Epithelial cell of prostate (primary cell): ENCODE results near the gene NDNF.

Experiments used
- DNase-seq: peaks from one replicate; pipeline ENCODE4 v3.0.0-alpha.2; 2011; ENCODE audit warnings: low read depth, low spot score
- H3K27ac ChIP-seq: fragments of 450-650 bp; 2 replicates; pipeline ENCODE4 v1.5.1; 2017; ENCODE audit warnings: mild to moderate bottlenecking

The NDNF gene

GRCh38 chr4:121071640-121072223, 603 bp downstream of the NDNF start:
- no peak for DNase-seq
- H3K27ac ChIP-seq = no peak overlapping the region

DNA sequence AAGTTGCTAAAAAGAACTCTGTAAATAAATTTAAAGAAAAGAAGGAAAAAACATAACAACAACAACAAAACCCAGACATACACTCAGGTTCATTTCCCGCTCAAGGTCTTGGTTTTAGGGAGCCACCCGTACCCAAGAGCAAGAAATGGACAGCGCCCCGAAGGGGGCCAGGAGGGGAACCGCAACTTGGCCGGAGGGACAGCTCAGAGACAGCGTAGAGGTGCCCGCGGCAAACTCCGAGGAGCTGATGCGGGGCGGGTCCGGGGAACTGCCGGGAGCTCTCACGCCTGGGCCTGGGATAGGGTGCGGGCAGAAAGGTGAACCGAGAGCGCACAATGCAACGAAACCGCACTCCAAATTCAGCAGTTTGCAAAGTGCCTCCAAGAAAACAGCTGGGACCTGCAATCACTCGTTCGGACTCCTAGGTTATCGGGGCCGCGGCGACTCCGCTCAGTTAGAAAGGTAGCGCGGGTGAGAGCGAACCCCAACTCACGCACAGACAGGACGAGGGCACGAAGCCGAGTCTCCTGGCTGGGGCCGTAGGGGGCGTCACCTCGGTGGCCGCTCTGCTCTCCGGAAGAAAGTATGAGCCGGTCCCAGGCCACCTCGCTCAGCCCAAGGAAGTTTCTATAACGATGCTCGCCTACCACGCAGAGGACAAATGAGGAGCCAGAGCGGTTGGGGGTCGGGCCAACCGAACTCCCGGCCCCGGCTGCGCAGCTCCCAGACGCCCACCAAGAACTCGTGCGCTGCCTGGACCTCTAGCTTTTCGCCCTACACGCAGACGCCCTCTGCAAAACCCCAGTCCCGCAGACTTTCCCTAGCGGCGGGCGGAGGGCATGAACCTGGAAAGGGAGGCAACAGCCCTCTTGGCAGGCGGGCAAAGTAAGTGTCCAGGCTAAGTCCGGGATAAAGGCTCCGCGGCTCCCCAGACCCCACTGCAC, 1.4 kb downstream of the NDNF start:
- H3K27ac ChIP-seq = no peak overlapping the region
- DNase-seq = no peak

DNA sequence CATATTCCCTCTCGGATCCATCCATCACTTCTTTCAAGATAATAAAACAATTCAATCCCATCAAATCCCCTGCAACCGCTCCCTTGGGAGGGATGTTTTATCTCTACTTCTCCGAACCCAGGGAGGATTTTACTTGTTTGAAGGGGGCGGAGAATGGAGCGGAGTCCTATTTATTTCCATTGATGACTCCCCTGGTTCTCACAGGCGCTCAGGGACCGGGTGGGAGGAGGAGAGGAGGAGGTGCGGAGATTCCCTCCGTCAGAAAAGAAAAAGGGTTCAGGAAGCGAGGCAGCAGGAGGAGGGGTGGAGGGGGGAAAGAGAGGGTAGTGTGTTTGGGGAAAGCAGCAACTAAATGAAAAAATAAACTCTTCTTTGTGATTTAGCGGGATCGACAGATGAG, 2.1 kb downstream of the NDNF start:
- no peak for DNase-seq
- H3K27ac ChIP-seq = no peak overlapping the region

DNA sequence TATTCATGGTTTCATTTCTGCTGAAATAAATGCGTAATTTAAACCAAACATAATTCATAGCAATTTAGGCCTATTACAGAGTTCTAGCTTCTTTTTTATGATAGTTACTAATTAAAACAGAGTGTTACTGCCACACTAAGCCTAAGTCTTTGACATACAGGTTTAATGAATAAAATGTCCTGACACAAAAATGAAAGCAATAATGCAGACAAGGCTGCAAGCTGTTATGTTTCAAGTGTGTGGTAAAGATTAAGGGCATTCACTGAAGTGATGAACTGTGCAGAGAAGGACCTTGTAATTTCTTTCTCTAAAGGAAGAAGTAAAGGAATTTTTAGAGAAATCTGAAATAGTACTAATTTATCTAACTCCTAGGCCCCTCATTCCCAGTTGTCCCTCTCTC, 2.9 kb downstream of the NDNF start:
- no peak for DNase-seq
- no peak overlapping the region for H3K27ac ChIP-seq

DNA sequence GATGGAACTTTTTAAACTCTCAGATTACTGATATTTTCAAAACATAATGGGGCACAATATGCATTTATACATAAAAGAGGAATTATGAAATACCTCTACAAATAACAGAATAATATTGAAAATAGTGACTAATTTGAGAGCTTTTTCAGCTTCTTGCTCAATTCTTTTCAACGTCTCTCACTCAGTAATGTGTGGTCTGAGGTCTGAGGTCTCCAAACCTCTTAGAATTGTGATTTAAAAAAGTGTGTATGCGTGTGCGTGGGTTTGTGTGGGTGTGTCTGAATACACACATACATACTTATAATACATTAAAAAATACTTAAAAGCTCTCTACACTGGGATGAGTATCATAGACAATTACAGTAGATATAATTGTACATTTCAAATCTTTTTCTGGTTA, 7.9 kb downstream of the NDNF start:
- no peak for DNase-seq
- H3K27ac ChIP-seq = no peak overlapping the region

DNA sequence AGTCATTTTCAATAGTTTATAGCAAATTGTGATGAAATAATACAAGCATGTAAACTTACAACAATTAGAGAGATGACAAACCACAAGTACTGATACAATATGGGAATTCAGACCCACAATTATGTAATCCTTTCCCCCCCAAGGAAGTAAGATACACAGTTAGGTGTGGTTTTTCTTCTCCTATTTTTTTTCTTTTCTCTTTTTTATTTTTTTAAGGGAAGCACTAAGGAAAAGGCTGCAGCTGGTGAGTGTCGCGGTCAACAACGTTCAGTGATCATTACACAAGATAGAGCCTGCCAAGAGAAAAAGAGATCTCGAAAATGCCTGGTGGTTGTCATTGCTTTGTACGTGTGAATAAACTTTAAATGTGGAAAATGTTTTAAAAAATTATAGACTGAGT, 9.8 kb downstream of the NDNF start:
- no peak overlapping the region for H3K27ac ChIP-seq
- no peak for DNase-seq

GRCh38 chr4:121061861-121062260, 10.5 kb downstream of the NDNF start:
- no peak overlapping the region for H3K27ac ChIP-seq
- DNase-seq = no peak

DNA sequence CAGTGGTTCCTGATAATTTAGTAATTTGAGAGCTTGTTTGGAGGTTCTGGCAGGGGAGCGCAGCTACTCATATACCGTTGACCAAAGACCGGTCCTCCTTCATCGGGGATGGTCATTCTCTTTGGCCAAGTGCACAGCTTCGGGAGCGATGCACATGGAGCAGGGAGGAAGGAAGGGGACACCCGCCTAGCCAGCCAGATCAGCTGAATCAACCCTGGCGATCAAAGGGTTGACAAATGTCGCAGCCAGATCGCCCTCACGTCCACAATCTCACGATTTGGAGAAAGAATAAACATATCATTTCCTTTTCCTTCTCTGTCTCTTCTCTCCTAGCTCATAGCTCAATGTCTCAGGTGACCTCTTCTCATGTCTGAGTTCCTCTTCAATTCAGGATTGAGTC, 11.1 kb downstream of the NDNF start:
- no peak overlapping the region for H3K27ac ChIP-seq
- no peak for DNase-seq

DNA sequence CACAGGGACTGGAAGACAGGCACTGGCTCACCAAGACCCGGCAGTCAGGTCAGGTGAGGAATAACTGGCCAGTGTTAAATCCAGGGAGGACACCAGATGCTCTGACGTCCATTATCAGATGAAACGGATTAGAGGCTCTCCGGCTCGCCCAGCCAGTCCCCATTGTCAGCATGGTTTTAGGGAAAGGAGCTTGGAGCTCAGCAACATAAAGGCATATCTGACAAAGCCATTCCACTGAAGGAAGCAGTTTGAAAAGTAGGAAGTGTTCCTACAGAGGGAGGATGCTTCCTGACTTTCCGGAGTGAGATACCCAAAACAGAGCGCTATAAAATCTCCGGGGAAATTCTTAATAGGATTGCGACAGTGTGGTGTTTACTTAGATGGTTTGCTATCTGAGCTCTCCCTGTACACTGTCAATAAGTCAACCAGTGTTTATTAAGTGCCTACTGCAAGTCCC, 14.8 kb downstream of the NDNF start:
- H3K27ac ChIP-seq = no peak overlapping the region
- DNase-seq = no peak

DNA sequence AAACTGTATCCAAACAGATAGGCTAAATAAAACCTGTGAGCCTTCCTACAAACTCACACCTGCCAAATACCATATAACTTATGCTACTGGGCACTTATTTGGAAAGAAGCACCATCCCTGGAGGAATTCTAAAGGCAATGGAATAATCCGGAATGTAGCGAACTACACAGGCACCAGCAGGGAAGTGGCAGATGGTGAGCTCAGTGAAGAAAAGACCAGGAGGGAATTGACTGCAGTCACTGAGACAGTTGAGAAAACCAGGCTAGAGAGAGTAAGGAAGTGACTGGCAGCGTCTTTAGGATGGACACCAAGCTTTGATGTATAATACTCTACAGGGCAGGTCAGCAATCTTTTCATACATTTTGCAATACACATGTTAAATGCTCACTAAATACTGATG, 16.3 kb downstream of the NDNF start:
- DNase-seq = no peak
- no peak overlapping the region for H3K27ac ChIP-seq

DNA sequence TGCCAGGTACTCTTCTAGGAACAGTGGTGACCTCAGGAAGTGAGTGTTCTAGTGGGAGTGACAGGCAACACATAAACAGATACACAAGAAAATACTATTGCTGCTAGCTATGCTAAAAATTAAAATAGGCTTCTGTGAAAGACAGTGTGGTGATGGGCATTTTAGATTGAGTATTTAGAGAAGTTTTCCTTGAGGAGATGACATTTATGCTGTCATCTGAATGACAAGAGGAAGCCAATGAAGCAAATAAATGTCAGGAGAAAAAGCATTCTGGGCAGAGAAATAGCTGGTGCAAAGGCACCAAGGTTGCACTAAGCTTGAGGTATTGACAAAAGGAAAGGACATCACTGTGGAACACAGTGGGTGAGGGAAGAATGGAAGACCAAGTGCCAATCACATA, 18.0 kb downstream of the NDNF start:
- no peak overlapping the region for H3K27ac ChIP-seq
- no peak for DNase-seq

GRCh38 chr4:121053601-121054143, 18.7 kb downstream of the NDNF start:
- DNase-seq = peak; percentile 45
- H3K27ac ChIP-seq = no peak overlapping the region

DNA sequence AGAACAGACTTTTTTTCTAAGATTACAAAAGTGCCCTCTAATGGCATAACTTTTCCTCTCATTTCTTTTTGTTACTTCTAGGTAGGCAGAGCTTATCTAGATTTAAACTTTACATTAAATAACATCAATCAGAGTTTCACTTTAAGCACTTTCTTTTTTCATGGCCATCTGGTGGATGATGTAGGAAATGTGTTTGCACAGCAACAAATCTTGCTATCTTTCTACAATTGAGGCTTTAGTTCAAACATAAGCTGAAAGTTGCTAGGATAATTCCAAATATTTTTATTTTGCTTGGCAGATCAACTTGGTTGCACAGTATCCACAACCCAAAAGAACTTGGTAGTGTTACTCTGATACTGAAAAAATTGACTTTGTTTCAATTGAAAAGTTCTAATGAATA, 22.0 kb downstream of the NDNF start:
- no peak overlapping the region for H3K27ac ChIP-seq
- DNase-seq = no peak

- DNase-seq = no peak
- no peak overlapping the region for H3K27ac ChIP-seq
Measured at GRCh38 chr4:121049072-121049599, 23.2 kb downstream of the NDNF start.

GRCh38 chr4:121048165-121048564, 24.2 kb downstream of the NDNF start:
- DNase-seq = no peak

DNA sequence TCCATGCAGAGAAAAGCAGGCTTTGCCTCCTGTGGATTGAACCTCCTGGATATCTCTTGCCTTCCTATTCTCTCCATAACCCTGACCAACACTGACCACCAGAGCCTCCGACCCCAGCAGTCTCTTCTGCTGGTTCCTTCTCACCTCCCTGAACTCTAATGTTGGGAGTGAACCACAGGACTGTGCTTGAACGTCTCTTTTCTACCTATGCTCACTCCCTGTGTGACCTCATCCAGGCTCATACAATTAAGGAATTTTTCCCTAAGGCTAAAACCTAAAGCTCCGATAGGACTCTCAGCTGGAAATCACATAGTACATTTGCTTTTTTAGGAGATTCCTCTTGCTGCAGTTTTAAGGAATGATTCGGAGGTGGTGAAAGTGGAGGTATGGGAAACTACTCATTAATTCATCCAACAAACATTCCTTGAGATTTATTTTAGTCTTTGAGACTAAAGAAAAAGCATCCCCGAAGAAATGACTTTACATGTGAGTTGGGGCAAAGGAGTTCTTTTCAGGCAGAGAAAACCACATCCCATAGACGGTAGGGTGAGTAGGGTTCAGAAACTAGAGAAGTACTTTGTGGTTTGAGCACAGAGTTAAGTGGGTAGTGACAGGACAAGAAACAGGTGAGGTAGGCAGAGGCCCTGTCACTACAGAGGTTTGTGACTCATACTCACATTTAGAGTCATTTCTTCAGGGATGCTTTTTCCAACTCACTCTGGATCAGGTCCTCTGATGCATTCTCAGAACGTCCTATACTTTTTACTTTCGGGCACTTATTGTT, 30.8 kb downstream of the NDNF start:
- DNase-seq = no peak
- H3K27ac ChIP-seq = no peak overlapping the region

More at GRCh38 chr4:121048165-121048564, 24.2 kb downstream of the NDNF start:
- H3K27ac ChIP-seq = no peak overlapping the region

GRCh38 chr4:121034017-121034416, 38.3 kb downstream of the NDNF start:
- no peak for DNase-seq
- H3K27ac ChIP-seq = no peak overlapping the region

- H3K27ac ChIP-seq = no peak overlapping the region
- no peak for DNase-seq
Measured at GRCh38 chr4:121030711-121031110, 41.6 kb downstream of the NDNF start.

GRCh38 chr4:121030131-121030530, 42.2 kb downstream of the NDNF start:
- no peak for DNase-seq
- H3K27ac ChIP-seq = no peak overlapping the region

GRCh38 chr4:121026034-121026433, 46.3 kb downstream of the NDNF start:
- H3K27ac ChIP-seq = no peak overlapping the region
- no peak for DNase-seq
